Vagina (tissue), 2 donors: Measurements from ENCODE around the gene GTF3C4.

Source experiments
- CTCF ChIP-seq, 3 experiments: fragments of 450-650 bp in 2 of 3; fragments of 200-600 bp in 1 of 3; sonication (generic) in 1 of 3; IDR thresholded peaks; one replicate each; pipeline ENCODE4 v1.5.1; 2017 to 2019; ENCODE audit warnings: antibody characterized with exemption in 3 of 3, mild to moderate bottlenecking in 2 of 3, moderate library complexity in 2 of 3
- POLR2A ChIP-seq, 2 donors: fragments of 450-650 bp; IDR thresholded peaks; one replicate each; pipeline ENCODE4 v1.6.1; 2017; ENCODE audit warnings: antibody characterized with exemption in 2 of 2, mild to moderate bottlenecking in 2 of 2, moderate library complexity in 2 of 2
- POLR2AphosphoS5 ChIP-seq, 2 donors: sonication (generic); formaldehyde crosslinking; IDR thresholded peaks; one replicate each; pipeline ENCODE4 v1.9.0; 2017; ENCODE audit warnings: antibody characterized with exemption in 2 of 2, mild to moderate bottlenecking in 2 of 2, low read depth in 1 of 2; ENCODE audit not compliant: insufficient read depth in 1 of 2

- TF ChIP-seq CTCF (IDR thresholded peaks at IDR 0.05) (no peak), POLR2A (IDR thresholded peaks at IDR 0.05) (no peak), POLR2AphosphoS5 (IDR thresholded peaks at IDR 0.05; ENCODE audit: insufficient read depth in 1 of 2, low read depth in 1 of 2) (no peak)
These were observed 44.0 kb upstream of the GTF3C4 start for GRCh38 chr9:132626285-132626684.
